Left lung (tissue), 10 donors: ENCODE data around the gene MAL. TPM values are rescaled to one million over a fixed set of nuclear protein-coding genes. Genes with fewer than 3 reads are reported as not detected.

ENCODE experiments used
- ATAC-seq: fragments of 200-7000 bp; cut with Tn5 transposase; one replicate; pipeline ENCODE4 v1.9.1; 2020; ENCODE audit warnings: moderate library complexity
- DNase-seq, 4 donors: peaks; one replicate each; pipeline ENCODE4 v3.0.0-alpha.2; 2013 to 2020
- H3K27ac ChIP-seq, 2 donors: fragments of 200-600 bp; sonication (generic) in 1 of 2; one replicate each; pipeline versions ENCODE4 v1.5.0 to v1.8.0; 2020 to 2021
- H3K27me3 ChIP-seq, 2 donors: fragments of 200-600 bp; sonication (generic) in 1 of 2; one replicate each; pipeline versions ENCODE4 v1.5.0 to v1.8.0; 2020 to 2021
- H3K36me3 ChIP-seq, 2 donors: fragments of 200-600 bp; sonication (generic) in 1 of 2; one replicate each; pipeline versions ENCODE4 v1.5.0 to v1.8.0; 2020 to 2021
- H3K4me1 ChIP-seq, 2 donors: fragments of 200-600 bp; one replicate each; pipeline ENCODE4 v1.8.0; 2021
- H3K4me3 ChIP-seq, 2 donors: fragments of 200-600 bp; sonication (generic) in 1 of 2; one replicate each; pipeline versions ENCODE4 v1.5.0 to v1.8.0; 2020 to 2021; ENCODE audit warnings: mild to moderate bottlenecking in 1 of 2
- H3K9me3 ChIP-seq, 2 donors: fragments of 200-600 bp; sonication (generic) in 1 of 2; one replicate each; pipeline versions ENCODE4 v1.5.0 to v1.8.0; 2020 to 2021
- intact Hi-C, 2 donors: fragments of 100-400 bp; cut with DNase I; formaldehyde crosslinking; loops; one replicate each; pipeline versions ENCODE4 v1.11.2 to v1.14.2; 2022
- polyA plus RNA-seq, 6 donors: library from polyadenylated mRNA; unstranded; fragments of 120-200 nt; gene quantifications; one replicate each; pipeline ENCODE4 v1.2.1, GENCODE V29; 2013; ENCODE audit not compliant: insufficient read length in 6 of 6
- total RNA-seq, 2 donors: library from RNA; stranded (reverse); fragmentation: NEBNext Ultra II Directional; extraction: Animal tissue kit (Norgen Biotek cat#: 25700); gene quantifications; one replicate each; pipeline ENCODE4 v1.2.1, GENCODE V29; 2021
- TF ChIP-seq, protein P1 (sequence below), 2 donors: fragments of 200-600 bp; sonication (generic) in 1 of 2; IDR thresholded peaks; one replicate each; pipeline versions ENCODE4 v1.5.0 to v1.8.0; 2021; ENCODE audit warnings: antibody characterized with exemption in 2 of 2
- donor health status: DM: no; HTN: yes; CAD: no.
- donor health status: DM: no; HTN: no; CAD: no.

Gene MAL
- total and polyA plus RNA-seq, 8 donors = 0.76 to 13.6 (median 1.8) TPM

DNA sequence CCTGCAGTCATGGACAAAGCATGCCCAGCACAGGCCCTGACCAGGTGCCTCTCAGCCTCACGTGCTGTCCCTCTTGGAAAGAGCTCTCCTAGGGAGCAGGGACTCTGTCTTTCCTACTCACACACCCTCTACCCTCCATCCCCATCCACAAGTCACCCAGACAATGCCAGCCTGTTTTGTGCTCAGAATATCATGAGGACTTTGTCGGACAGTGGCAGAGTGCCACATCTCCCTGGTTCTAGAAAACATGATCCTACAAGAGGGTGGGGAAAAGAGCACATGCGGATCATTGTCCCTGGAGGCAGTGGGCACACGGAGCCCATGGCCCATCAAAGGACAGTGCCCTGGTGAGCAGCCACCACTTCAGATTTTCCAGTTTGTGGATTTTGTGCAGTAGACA is 3.7 kb upstream of the MAL start:
- H3K36me3 ChIP-seq = no peaks in the 10 kb centered on the region
- intact Hi-C loops = loop anchor here in 1 of 2 donors (5.0 to 10.0 kb wide), 2 partner anchors 55 to 93 kb away; no protein-coding TSS in a partner anchor
- H3K27ac ChIP-seq = no peak overlapping the region
- H3K4me3 ChIP-seq = no peak overlapping the region
- DNase-seq = no peak
- no peak for ATAC-seq
- H3K27me3 ChIP-seq = peaks cover 24 to 54% of the 10 kb centered on the region in 2 donors
- TF ChIP-seq, protein P1, sequence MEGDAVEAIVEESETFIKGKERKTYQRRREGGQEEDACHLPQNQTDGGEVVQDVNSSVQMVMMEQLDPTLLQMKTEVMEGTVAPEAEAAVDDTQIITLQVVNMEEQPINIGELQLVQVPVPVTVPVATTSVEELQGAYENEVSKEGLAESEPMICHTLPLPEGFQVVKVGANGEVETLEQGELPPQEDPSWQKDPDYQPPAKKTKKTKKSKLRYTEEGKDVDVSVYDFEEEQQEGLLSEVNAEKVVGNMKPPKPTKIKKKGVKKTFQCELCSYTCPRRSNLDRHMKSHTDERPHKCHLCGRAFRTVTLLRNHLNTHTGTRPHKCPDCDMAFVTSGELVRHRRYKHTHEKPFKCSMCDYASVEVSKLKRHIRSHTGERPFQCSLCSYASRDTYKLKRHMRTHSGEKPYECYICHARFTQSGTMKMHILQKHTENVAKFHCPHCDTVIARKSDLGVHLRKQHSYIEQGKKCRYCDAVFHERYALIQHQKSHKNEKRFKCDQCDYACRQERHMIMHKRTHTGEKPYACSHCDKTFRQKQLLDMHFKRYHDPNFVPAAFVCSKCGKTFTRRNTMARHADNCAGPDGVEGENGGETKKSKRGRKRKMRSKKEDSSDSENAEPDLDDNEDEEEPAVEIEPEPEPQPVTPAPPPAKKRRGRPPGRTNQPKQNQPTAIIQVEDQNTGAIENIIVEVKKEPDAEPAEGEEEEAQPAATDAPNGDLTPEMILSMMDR (IDR thresholded peaks at IDR 0.05) = no peak
- no peaks in the 10 kb centered on the region for H3K9me3 ChIP-seq
- H3K4me1 ChIP-seq = peaks cover 10 to 14% of the 10 kb centered on the region in 2 donors

DNA sequence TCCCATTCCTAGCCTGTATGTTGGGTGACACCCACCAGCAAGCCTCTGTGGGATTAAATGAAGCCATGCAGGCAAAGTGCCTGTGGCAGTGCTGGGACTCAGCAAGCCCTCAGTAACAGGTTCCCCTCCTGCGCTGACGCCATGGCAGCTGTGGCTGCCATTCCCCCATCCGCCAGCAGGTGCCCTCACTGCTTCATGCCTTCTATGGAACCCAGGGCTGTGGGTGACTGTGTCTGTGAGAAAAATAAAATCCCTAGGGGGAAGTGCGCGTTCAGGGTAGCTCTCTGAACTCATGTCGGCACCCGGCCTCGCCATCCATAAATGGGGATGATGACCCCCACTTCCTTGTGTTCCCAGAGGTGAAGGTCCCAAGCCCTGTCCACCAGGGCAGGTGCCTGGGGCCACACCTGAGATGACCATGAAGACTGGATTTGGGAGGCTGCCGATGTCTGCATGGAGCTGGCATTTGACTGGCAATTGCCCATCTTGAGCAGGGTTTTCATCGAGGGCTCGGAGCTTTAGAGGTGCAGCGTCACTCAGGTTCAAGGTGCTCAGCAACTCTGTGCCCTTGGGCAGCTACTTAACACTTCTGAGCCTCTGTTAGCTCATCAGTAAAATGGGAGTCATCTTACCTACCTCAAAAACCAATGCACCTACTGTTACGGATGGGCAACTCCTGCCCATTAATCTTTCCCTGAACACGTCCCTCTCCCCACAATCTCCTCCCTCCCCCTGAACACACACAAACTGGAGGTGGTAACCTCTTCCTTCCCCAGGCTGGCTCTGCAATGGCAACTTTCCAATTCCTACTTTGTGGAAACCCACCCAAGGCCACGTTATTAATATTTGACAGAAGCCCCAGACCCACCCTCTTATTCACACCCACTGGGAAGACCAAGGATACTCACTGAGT is 2.9 kb upstream of the MAL start:
- Histone ChIP-seq H3K4me1 (peaks cover 10 to 14% of the 10 kb centered on the region in 2 donors), H3K9me3 (no peaks in the 10 kb centered on the region), H3K4me3 (no peak overlapping the region), H3K27me3 (peaks cover 31 to 61% of the 10 kb centered on the region in 2 donors), H3K36me3 (no peaks in the 10 kb centered on the region), H3K27ac (no peak overlapping the region)
- intact Hi-C loops = loop anchor here in 1 of 2 donors (5.0 to 10.0 kb wide), 2 partner anchors 55 to 92 kb away; no protein-coding TSS in a partner anchor
- TF ChIP-seq, protein P1 (IDR thresholded peaks at IDR 0.05) = peak; percentile 91 to 93
- DNase-seq = peak in 3 of 4 donors; percentile 62 to 87 (median 83)
- ATAC-seq = peak; percentile 82

DNA sequence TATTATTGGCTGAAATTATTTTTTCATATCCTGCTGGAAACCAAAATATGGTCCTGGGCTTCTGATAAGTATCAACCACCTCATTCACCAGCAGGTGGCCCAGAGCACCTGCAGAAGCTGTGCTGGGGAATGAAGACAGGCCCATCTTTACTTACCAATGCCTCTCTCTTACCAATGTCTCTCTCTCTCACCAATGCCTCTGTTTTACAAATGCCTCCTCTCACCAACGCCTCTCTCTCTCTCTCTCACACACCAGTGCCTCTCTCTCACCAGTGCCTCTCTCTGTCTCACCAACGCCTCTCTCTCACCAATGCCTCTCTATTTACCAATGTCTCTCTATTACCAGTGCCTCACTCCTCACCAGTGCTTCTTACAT is 2.3 kb upstream of the MAL start:
- Histone ChIP-seq H3K27ac (no peak overlapping the region), H3K36me3 (no peaks in the 10 kb centered on the region), H3K9me3 (no peaks in the 10 kb centered on the region), H3K27me3 (peaks cover 33 to 68% of the 10 kb centered on the region in 2 donors), H3K4me3 (no peak overlapping the region), H3K4me1 (peaks cover 10 to 14% of the 10 kb centered on the region in 2 donors)
- no peak for DNase-seq
- ATAC-seq = peak; percentile 20
- TF ChIP-seq, protein P1 (IDR thresholded peaks at IDR 0.05) = no peak
- intact Hi-C loops = loop anchor here in 1 of 2 donors (5.0 to 10.0 kb wide), 2 partner anchors 54 to 92 kb away; no protein-coding TSS in a partner anchor

DNA sequence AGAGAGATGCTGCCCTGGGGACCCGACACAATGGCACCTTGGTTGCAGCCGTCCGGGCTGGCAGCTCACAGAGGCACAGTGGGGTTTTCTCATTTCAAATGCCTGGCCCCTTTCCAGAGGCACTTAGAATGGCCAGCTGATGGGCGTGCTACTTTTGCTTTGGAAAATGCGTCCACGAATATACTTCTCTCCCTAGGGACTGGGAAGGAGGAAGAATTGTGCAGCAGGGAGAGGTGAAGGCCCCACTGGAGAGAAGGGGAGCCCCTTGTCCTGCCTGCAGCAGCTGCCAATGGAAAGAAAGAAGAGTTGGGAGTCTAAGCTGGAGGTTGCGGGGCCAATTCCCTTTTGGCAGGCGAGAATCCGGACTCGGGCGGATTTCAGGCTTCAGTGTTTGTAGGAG is 1.1 kb upstream of the MAL start:
- TF ChIP-seq, protein P1 (IDR thresholded peaks at IDR 0.05) = no peak
- Histone ChIP-seq H3K36me3 (no peaks in the 10 kb centered on the region), H3K4me1 (peaks cover 10 to 14% of the 10 kb centered on the region in 2 donors), H3K4me3 (no peak overlapping the region), H3K27me3 (peaks cover 33 to 79% of the 10 kb centered on the region in 2 donors), H3K9me3 (no peaks in the 10 kb centered on the region), H3K27ac (no peak overlapping the region)
- DNase-seq (no peak), ATAC-seq (no peak)
- intact Hi-C loops = loop anchor here in 1 of 2 donors (5.0 to 10.0 kb wide), 2 partner anchors 53 to 90 kb away; no protein-coding TSS in a partner anchor

DNA sequence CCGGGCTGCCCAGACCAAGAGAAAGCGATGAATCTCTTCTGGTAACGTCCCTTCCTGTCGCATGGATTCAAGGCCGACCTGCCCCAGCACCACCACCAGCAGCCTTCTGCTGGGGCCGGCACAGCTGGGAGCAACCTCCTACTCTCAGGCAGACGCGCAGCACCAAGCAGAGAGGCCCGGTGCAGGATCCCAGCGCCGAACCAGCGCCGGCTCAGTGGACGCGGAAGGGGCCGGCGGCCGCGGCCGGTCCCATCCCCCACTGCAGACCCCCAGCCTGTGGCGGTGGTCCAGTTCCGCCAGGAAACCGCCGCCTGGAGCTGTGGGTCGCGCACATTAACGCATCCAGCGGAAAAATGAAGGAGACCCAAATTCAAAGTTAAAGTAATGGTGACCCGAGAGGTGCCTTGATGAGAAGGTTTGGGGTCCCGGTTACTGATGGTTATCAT is 525 bp upstream of the MAL start:
- H3K9me3 ChIP-seq = no peaks in the 10 kb centered on the region
- peaks cover 33 to 85% of the 10 kb centered on the region in 2 donors for H3K27me3 ChIP-seq
- H3K27ac ChIP-seq = no peak overlapping the region
- intact Hi-C loops = loop anchor here in 1 of 2 donors (5.0 to 10.0 kb wide), 2 partner anchors 52 to 90 kb away; no protein-coding TSS in a partner anchor
- TF ChIP-seq, protein P1 (IDR thresholded peaks at IDR 0.05) = no peak
- ATAC-seq (no peak), DNase-seq (no peak)
- peaks cover 5 to 14% of the 10 kb centered on the region in 2 donors for H3K4me1 ChIP-seq
- no peaks in the 10 kb centered on the region for H3K36me3 ChIP-seq
- H3K4me3 ChIP-seq = peak overlapping the region; percentile 21 to 38
